ENCODE measurements around the gene HECTD4.

- no peak for TF ChIP-seq CTCF (conservative IDR thresholded peaks at IDR 0.05; ENCODE audit: low read length)
- no peak for TF ChIP-seq EZH2phosphoT487 (IDR thresholded peaks at IDR 0.05; ENCODE audit: borderline replicate concordance)
Observed at GRCh38 chr12:112192475-112192874, 189.8 kb downstream of the HECTD4 start.

Data from Loucy (cell line).